ENCODE data around the gene GPA33. TPM values are rescaled to one million over a fixed set of nuclear protein-coding genes. Genes with fewer than 3 reads are reported as not detected.

Gene GPA33, protein sequence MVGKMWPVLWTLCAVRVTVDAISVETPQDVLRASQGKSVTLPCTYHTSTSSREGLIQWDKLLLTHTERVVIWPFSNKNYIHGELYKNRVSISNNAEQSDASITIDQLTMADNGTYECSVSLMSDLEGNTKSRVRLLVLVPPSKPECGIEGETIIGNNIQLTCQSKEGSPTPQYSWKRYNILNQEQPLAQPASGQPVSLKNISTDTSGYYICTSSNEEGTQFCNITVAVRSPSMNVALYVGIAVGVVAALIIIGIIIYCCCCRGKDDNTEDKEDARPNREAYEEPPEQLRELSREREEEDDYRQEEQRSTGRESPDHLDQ
- total RNA-seq = 0.41 TPM

DNA sequence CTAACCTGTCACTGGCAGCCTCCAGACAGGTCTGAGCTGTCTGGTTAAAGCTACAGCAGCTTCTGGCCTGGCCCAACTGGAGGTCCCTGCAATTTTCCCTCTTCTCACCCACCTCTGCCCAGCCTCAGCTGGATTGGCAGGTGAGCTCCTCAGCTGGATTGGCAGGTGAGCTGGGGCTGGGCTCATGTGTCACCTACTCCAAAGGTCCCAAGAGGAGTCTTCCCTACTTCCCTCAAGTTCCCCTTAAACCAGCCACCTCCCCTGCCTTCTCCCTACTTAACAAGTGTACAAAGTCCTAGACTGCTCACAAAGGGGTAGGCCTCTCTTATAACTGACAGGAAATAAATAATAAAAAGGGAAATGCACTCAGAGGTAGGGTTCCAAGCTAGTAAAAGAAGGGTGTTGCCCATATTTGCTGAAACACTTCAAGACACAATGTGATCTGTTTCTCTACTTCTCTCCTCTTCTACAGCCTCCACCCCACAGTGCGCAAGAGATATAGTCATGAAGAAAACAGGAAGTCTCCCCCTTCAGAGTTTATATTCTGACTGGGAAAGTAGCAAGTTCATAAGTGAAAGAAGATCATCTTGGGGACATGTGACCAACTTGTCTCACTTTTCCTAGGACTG lies at the start of gene GPA33:
GPA33 (minus strand) TSS at position 64 of the 629 bp plus-strand sequence. CDS start 90 bp downstream, outside the sequence.
- DNase-seq = no peak

DNA sequence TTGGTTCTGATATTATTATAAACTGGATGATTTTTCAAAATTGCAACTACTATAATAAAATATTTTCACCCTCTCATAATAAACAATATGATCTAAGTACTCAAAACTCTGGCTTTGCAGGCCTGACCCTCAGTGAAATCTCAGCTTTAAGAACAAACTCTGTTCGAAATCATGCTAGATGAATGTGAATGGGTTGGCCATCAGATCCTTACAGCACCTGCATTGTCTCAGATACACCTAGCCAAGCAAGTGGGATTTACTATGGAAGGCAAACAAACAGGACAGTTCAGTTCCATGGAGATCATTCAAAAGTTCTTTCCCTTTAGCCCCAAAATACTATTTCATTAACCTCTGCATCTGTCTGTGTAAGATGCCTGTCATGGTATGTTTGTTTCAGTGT lies 48.5 kb upstream of the GPA33 start:
- DNase-seq = no peak

DNA sequence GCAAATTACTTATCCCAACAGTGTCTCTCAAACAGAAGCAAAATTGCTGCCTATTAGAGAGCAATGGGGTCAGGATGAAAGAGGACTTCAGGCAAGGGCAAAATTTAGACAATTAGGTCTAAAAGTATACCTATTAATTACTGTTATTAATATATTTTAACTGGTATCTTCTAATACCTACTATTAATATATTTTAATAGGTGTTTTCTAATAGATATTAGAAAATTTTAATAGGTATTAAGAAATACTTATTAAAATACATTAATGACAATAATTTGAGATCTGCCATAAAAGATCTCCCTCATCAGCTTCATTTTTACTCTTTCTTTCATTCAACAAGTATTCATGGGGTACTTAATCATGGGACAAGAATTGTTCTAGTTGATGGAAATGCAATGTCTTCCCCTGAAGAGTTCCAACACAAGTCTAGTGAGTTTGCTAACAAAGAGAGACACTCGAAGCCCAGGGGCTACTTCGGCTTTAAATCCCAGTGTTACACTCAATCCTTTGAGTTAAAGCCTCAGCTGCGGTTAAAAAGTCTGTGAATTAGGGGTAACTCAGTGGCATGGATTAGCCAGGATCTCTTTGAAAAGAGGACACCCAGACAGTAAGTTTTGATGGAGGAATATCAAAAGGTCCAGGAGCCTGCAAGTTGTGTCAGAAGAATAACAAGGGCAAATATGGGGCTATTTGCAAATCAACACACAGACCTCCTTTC lies 47.8 kb upstream of the GPA33 start:
- no peak for DNase-seq

DNA sequence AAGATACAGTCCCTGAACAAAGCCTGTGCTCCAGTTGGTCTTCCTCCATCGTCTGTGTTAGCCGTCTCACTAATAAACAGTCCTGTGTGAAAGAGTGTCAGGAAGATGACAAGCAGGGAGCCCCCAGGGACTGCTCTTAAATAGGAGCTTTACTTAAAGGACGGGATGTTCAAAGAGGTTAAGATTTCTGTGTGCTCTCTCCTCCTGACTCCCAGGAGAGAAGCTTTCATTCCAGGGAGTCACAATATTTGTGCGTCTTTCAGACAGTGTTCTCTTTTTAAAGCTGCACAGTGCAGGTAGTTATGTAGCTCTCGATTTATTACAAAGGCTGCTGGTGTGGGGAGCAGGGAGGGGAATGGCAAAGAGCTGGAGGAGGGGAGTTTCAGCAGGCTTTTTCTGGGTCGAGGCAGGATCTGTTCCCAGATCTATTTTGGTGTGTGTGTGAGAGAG lies 47.2 kb upstream of the GPA33 start:
- no peak for DNase-seq

DNA sequence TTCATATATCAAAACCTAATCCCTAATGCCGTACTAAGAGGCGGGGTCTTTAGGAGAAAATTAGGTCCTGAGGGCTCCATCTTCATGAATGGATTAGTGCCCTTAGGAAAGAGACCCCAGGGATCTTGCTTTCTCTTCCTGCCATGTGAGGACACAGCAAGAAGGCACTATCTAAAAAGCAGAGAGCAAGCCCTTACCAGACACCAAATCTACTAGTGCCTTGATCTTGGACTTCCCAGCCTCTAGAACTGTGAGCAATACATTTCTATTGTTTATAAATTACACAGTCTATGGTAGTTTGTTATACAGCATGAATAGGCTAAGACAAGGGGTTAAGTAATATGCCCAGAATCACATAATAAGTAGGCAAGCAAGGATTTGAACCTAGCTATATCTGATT lies 46.6 kb upstream of the GPA33 start:
- DNase-seq = no peak

DNA sequence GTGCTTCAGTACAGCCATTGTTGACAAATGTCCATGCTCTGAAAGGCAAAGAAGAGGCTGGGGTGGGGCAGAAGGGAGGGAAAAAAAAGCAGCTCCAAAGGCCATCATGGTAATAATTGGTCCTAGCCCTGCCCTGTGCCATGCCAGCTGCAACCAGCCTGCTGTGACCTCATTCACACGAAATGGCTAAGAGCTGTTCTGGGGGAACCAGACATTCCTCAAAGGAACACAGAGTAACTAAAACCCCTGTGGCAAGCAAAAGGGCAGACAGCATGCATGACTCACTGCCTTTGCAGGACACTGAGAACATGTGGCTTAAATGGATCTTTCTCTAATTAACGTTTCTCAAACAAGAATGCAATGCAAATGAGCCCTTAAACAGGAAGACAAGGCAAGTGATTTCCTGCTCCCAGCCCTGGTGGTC lies 46.0 kb upstream of the GPA33 start:
- peak; percentile 71 for DNase-seq

DNA sequence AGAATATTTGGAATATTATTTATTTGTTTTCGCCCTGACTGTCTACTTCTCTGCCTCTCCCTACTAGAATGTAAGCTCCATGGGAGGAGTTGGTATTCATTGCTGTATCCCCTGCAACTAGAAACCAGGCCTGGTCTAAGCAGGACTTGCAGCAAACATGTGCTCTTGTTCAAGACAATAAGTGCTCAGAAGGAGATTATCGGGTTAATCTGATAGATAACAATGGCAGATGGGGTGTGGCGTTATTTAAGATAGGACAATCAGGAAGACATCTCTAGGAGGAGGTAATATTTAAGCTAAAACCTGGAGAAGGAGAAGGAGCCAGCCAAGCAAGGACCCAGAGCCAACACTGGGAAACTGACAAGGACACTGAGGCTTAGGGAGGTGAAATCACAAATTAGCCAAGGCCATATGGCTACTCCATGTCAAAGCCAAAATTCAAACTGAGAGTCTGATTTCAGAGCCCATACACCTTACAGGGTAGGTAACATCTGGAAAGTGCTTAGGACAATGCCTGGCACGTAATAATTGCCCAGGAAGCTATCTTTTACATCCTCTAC lies 45.2 kb upstream of the GPA33 start:
- DNase-seq = no peak

DNA sequence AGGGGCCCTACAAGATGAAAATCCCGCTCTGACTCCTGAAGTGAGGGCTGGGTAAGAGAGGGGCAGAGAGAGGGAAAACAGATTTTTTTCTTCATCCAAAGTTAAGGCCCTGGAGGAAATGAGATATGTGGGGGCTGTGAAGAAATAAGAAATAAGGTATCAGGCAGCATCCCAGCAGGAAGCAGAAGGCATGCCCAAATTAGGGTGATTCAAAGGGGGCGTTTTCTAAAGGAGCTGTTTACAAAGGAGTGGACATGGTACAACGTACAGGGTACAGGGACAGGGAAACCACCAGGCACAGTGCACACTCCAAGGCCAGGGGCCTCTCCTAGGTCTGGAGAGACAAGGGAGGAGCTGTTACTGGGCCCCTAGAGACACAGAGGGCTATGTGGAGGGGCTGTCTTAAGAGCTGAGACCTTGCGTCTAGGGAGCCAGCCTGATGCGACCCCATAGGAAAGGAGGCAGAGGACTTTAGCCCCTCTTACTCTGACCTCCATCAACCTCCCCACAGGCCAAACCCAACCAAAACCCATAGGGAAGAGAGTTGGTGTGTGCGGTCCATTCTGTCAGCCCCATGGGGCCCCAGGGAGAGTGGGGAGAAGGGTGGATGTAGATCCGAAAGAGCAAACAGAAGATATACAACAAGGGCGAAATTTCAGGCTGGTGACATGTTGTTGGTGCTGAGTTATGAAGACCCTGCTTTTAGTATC lies 42.3 kb upstream of the GPA33 start:
- DNase-seq = no peak

DNA sequence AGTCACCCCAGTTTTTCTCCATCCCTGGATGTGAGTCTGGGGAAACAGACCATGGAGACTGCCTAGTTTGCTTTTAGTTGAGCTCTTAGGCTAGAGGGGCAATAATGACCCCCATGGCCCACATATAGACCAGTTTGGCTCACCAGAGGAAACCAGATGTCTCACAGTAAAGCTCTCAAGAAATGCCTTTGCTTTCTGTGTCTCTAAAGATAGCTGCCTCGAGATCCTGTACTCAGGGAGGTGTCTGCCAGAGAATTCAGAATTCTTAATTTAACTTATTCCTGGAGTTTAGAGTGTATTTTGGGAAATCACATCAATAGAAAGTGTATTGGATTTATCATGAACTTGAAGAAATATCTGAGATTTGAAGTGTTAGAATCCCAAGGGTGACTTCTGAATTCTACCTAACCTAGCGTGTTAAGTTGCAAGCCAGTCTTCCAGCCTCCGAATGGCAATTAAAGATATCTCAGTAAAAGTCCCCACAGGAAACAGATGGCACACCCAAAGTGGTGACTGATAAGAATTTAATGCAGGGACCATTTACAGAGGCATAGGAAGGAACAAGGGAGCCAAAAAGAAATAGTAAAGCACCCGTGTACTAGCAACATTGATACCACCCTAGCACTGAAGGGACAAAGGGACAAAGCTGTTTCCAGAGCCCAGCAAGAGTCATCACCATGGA lies 40.8 kb upstream of the GPA33 start:
- no peak for DNase-seq

DNA sequence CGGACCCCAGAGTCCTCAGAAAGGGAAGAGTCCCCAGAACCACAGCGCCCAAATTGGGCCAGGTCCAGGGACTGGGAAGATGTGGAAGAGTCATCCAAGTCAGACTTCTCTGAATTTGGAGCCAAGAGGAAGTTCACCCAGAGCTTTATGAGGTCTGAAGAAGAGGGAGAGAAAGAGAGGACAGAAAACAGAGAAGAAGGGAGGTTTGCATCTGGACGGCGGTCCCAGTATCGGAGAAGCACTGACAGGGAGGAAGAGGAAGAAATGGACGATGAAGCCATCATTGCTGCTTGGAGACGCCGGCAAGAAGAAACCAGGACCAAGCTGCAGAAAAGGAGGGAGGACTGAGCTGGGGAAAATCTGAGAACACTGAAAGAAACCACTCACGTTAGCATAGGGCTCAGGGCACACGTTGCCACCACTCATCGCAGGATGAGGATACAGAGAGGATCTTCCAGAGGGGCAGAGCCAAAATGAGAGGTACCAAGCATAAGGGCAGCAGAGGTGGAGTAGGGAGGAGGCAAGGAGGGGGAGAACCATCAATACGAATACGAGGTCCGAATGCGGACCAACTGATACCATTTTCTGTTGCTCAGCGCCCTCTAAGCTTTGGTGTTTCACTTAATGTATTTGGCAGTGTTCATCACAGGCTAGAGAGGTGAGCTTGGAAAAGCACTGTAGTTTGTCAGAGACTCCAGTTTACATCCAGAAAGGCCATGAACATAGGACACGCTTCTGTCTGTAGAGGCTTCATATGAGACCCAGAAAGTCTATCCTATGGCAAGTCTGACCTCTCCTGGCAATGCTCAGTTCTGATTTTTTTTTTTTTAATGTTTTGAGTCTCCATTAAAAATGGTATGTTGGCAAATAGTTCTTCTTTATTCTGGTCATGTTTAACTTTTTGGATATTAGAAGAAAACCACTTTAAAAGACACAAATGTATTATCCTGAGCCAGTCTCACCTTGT lies 38.4 kb upstream of the GPA33 start:
- no peak for DNase-seq

DNA sequence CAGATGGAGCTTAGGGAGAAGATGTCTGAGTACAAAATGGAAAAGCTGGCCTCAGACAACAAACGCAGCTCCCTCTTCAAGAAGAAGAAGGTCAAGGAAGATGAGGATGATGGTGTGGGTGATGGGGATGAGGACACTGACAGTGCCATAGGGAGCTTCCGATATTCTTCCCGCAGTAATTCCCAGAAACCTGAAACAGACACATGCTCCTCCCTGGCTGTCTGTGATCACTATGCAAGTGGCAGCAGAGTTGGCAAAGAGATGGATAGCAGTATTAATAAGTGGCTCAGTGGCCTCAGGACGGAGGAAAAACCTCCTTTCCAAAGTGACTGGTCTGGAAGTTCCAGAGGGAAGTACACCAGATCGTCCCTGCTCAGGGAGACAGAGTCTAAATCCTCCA lies 37.5 kb upstream of the GPA33 start:
- DNase-seq = no peak

DNA sequence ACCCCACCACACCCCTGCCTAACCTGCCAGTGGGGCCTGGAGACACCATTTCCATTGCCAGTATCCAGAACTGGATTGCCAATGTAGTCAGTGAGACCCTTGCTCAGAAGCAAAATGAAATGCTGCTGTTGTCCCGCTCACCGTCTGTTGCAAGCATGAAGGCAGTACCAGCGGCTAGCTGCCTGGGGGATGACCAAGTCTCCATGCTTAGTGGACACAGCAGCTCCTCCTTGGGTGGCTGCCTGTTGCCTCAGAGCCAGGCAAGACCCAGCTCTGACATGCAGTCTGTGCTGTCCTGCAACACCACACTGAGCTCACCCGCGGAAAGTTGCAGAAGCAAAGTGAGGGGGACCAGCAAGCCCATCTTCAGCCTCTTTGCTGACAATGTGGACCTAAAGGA lies 37.1 kb upstream of the GPA33 start:
- no peak for DNase-seq

DNA sequence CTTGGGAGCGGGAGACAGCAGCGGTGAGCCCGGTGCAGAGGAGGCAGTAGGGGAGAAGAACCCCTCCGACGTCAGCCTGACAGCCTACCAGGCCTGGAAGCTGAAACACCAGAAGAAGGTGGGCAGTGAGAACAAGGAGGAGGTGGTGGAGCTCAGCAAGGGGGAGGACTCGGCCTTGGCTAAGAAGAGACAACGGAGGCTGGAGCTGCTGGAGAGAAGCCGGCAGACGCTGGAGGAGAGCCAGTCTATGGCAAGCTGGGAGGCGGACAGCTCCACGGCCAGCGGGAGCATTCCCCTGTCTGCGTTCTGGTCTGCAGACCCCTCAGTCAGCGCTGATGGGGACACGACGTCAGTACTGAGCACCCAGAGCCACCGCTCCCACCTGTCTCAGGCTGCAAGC lies 36.6 kb upstream of the GPA33 start:
- DNase-seq = no peak

DNA sequence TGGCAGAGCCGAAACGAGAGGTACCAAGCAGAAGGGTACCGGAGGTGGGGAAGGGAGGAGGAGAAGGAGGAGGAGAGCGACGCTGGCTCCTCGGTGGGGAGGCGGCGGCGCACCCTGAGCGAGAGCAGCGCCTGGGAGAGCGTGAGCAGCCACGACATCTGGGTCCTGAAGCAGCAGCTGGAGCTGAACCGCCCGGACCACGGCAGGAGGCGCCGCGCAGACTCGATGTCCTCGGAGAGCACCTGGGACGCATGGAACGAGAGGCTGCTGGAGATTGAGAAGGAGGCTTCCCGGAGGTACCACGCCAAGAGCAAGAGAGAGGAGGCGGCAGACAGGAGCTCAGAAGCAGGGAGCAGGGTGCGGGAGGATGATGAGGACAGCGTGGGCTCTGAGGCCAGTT lies 36.1 kb upstream of the GPA33 start:
- DNase-seq = no peak

DNA sequence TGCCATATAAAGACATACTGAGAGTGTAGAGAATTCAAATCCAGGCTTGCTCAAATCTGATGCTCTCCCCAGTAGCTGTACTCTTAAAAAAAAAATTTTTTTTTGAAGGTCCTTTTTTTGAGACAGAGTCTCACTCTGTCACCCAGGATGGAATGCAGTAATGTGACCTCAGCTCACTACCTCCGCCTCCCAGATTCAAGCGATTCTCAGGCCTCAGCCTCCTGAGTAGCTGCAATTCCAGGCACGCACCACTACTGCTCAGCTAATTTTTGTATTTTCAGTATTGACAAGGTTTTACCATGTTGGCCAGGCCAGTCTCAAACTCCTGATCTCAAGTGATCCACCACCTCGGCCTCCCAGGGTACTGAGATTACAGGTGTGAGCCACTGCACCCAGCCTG lies 32.4 kb upstream of the GPA33 start:
- no peak for DNase-seq

DNA sequence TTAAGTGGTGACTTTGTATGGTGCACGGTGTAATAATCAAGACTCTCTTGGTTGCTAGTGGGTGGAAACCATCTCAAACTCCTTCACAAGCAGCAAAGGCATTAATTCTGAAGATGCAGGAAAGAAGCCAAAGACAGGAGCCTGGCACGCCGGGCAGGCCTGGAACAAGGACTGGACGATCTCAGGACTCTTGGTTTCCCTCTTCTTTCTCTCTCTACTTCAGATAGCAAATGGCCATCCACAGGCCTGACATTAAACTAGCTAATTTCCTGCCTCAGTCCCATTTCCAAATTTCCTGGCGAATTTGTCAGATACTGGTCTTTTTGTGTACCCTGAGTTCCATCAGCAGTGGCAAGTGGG lies 31.9 kb upstream of the GPA33 start:
- DNase-seq = no peak

DNA sequence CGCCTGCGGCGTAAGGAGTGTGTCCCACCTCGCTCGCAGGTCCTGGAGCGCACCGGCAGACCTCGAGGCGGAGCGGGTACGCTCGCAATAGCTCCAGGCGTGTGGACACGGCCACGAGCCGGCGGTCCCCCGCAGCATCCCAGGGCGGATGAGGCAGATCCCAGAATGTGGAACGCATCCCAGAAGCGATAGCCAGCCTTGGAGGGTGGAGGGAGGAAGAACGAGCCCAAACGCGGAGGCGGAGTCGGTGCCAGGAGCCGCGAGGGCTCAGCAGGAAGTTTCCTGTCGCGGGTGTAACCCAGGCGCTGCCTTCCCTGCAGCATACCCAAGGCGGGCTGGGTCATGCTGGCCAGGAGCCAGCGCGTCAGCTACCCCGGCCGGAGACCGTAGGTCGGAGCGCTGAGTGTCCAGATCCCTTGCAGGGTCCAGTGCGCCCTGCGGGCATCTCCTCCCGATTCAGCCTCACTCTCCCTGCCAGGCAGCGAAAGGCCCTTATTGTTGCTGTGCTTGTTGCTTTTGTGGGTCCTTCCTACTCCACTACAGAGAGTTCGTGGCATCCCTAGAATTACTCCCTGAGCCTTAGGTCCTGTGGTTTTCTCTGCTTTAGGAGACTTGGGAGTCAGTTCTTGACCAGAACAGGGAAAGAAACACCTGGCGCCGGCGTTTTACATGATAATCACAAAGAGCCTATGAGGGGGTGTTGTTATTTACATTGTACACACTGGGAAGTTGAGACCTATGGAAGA lies 31.4 kb upstream of the GPA33 start:
- DNase-seq = peak; percentile 38

DNA sequence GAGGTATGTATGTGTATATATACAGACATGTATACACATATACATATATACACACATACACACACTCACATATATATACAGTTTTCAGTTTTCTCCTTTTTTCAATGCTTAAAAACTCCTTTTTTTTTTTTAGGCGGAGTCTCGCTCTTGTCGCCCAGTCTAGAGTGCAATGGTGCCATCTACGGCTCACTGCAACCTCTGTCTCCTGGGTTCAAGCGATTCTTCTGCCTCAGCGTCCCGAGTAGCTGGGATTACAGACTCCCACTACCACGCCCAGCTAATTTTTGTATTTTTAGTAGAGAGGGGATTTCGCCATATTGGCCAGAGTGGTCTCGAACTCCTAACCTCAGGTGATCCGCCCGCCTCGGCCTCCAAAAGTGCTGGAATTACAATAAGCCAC lies 30.7 kb upstream of the GPA33 start:
- DNase-seq = no peak

DNA sequence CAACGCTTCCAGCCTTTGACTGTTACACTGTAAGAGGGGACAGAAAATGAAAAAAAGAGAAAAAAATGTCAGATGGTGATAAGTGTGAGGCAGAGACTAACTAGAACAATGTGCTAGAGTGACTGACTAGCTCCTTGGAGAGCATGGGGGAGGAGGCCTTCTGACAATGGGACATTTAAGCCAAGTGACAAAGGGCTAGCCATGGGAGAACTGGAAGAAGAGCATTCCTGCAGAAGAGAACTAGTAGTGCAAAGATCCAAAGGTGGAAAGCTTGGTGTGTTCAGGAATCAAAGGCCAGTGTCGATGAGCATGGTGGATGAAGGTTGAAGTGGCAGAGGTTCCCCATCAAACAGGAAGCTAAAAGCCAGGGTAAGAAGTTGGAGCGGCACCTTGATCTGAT lies 29.5 kb upstream of the GPA33 start:
- no peak for DNase-seq

DNA sequence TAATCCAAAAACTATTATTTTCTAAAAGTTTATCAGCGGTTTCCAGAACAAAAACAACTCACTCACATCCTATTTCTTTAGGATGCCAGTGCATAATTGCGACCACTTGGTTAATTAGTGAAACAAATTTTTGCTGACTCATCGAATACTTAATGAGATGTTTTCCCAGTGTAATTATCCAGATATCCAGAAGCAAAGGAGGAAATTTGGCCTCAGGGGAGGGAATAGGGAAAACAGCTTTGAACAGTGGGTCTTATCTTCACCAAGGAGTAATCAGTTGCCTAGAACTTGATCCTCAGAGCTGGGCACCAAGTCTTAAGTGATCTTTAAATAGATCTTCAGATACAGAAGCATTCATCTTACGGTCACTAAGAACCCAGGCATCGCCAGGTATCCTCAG lies 28.0 kb upstream of the GPA33 start:
- DNase-seq = no peak
